Measurements from ENCODE around the gene ZDHHC11B.
"Not testable (repeated sequence)": the region's sequence is repeated elsewhere in the genome, so short reads cannot be mapped to it uniquely, and the experiment has no call there.

The ZDHHC11B gene

GRCh38 chr5:683551-684481 is 100.7 kb downstream of the ZDHHC11B start:
- DNase-seq, result no peak

GRCh38 chr5:682651-683358 is 101.7 kb downstream of the ZDHHC11B start:
- DNase-seq, result not testable (repeated sequence)

- not testable (repeated sequence) for DNase-seq
These were observed 102.3 kb downstream of the ZDHHC11B start for GRCh38 chr5:682216-682615.

DNA sequence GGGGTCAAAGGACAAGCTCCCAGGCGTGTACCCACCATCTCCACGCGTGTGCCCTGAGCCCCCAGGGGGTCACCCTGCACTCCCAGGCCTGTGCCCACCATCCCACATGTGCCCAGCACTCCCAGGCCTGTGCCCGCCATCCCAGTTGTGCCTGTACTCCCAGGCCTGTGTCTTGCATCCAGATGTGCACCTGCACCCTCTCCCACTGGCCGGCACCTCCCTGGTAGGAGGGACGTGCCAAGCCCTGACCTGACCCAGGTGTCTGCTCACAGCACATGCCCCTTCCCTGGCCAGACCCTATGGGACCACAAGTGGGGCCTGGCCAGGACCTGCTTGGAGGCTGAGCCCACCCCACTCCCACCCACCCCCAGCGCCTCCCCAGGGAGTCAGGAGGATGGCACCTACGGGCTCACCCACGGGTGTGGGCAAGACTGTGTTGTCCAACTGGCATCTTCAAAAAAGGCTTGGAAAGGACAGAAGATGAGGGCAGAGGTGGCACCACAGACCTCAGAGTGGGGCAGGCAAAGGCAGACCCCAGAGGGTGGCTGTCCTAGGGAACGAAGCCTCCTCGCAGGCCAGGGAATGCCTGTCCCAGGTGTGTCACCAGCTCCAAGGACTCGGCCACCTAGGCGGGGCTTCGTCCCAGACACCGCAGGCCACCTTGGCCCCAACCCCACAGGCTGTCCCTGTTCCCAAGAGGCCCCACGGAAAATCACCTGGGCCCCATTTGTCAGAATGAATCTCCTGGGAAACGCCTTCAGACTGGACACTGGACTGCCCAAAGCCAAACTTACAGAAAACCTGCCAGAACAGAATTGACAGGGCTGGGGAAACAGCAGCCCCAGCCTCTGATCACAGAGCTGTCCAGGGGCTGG is 103.0 kb downstream of the ZDHHC11B start:
- DNase-seq, result not testable (repeated sequence)

- DNase-seq, result not testable (repeated sequence)
These were observed 103.7 kb downstream of the ZDHHC11B start for GRCh38 chr5:680836-681235.

- DNase-seq, result not testable (repeated sequence)
These were observed 104.3 kb downstream of the ZDHHC11B start for GRCh38 chr5:680118-680795.

DNA sequence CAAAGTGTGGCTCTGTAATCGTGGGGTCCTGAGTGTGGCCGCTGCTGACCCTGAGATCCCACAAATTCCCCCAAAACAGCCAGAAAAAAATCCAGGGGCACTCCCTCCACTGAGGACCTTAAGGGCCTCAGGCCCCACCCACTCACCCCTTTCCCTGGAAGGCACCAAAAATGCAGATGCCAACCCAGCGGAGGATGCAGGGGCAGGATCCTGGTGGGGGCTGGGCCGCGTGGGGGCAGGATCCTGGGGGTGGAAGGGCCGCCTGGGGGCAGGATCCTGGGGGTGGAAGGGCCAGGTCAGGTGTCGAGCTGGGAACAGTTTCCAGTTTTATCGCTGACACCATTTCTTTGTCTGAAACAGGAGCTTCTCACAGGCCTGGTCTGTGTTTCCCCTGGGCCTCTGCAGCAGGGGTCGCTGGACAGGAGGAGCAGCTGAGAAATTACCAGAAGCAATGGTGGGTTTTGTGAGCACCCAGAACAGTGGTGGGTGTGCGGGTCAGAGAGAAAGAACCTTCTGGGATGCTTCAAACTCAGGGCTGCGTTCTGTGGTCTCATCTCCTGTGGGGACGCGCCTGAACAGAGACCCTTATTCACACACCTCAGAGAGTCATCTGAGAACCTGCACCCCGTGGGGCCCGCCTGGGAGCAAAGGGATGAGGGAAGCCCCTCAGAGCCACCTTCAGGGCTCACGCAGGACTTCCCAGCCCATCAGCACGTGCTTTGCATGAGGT is 105.2 kb downstream of the ZDHHC11B start:
- not testable (repeated sequence) for DNase-seq

DNA sequence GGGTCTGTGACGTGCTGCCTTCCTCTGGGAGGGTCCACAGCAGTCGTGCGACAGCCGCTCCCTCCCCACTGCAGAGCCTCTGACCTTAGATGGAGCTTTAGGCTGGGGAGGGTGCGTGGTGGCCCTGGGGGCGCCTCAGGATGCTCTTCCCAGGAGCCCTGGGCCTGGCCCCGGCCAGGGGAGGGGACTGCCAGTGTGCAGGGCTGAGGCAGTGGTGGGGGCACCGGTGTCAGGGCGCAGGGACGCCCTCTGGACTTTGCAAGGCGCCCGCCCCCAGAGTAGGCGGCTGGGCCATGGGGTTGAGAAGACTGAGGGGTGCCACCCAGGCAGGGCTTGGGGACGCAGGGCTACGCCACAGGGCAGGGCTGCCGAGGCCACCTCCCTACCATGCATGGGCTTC is 106.0 kb downstream of the ZDHHC11B start:
- DNase-seq, result not testable (repeated sequence)

- no peak for DNase-seq
These were observed 107.1 kb downstream of the ZDHHC11B start for GRCh38 chr5:677131-678101.

DNA sequence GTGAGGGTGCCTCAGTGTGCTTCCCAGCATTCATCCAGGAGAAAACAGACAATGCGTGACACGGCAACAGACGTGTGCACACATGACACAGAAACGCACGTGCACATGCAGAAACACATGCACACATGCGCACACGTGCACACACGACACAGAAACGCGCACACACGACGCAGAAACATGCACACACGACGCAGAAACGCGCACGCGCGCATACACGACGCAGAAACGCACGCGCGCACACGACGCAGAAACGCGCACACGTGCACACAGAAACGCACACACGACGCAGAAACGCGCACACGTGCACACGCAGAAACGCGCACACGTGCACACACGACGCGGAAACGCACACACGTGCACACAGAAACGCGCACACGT is 107.8 kb downstream of the ZDHHC11B start:
- no peak for DNase-seq

- DNase-seq, result no peak
These were observed 108.4 kb downstream of the ZDHHC11B start for GRCh38 chr5:675871-676698.

GRCh38 chr5:675111-675870 is 109.2 kb downstream of the ZDHHC11B start:
- no peak for DNase-seq

GRCh38 chr5:674630-675011 is 109.9 kb downstream of the ZDHHC11B start:
- DNase-seq, result no peak

DNA sequence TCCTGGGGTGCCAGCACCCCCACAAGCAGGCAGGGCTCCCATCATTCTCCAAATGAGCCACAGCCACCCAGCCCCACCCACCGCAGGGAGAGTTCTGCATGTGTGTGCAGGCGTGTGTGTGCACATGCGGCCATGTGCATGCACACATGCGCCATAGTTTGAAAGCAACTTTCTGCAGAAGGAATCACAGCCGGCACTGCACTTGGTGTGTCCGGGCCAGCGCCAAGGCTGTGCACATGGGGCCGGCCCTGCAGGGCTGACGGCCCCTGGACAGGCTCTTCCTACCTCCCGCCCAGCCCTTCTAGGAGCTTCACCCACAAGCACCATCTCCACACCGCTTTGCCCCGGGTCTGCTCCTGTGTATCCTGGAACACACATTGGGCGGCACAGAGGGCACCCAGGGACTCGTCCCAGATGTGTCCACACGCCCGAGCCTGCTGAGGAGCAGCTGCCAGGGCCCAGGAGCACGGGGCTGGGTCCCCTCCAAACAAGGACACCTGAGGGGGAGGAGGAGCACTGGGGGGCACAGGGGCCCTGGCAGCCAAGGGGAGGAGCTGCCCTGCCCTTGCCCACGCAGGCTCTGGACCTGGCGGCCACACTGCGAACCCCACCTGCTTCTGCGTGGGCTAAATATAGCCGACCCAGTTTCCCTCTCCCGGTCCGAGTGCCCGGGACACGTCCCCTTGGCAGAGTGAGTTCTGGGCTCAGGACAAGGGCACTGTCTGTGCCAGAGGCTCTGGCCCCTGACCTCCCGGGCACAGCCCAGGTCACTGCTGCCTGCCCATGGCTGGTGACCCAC is 110.5 kb downstream of the ZDHHC11B start:
- no peak for DNase-seq

DNA sequence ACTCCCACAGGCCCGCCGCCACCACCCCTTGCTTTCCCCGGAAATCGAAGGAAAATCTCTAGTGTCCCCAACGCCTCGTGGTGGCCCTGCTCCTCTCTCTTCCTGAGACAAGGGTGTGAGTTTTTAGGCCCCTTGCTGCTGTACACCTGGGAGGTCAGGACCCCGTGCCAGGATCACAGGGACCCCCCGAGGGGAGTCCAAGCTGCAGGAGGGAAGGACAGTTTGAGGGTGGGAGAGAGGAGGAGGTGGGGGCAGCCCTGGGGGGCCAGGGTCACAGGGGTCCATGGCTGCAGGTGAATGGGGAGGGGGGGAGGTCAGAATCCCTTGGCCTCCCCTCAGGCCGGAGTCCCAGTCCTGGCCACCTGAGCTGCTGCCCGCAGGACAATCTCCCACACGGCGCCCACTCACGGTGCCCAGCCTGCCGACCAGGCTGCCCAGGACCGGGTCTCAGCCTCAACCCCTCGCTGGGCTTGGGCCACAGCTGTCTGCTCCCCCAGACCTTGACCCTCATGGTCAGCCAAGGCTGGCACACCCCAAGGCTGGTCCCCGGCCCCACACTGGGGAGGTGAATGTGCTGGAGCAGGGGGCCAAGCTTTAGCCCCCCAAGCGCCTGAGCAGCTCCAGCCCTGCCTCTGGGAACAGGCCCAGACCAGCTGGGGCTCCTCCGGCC is 111.2 kb downstream of the ZDHHC11B start:
- DNase-seq, result no peak

DNA sequence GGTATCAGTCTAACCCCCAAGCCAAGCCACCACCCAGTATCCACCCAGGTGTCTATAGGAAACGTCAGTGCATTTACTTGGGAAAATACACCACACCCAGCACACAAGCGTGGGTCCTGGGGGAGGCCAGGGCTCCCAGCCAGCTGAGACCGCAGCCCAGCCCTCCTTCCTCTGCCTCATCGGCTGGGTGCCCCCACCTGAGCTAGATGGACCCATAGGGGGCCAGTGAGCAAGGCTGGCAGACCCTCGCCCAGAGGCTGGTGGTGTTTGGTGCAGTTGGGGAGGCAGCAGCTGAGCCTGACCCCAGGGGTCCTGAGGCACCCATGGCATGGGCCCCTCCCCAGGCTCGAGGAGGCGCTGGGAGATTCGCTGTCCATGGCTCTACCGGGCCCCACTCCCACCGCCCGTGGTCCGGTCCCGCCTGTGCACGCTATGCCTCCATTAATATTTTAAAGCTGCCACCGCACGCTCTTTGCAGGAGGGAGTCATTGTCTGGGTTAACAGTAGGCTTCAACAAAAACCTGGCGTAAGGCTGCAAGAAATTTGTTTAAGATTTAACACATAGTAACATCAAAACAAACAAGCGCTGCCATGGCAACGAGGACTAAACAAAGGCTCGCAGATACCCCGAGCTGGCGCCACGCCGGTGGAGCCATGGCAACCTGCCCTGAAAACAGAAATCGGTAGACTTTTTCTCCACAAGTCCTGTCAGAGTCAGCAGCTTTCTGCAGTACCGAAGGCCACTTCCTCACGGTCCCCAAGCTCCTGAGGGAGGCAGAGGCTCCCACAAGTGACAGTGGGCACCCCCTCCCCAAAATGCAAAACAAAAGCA is 112.0 kb downstream of the ZDHHC11B start:
- peak; percentile 19 for DNase-seq

Data from NCI-H524 treated with DMSO at 0.1 percent for 48 hours (cell line).